Urinary bladder (tissue), 4 donors: ENCODE data around the gene SH3PXD2B. TPM values are rescaled to one million over a fixed set of nuclear protein-coding genes. Genes with fewer than 3 reads are reported as not detected.
A peak's percentile ranks its signal among the peaks of the same experiment; 100 is the strongest.
"Not testable (repeated sequence)": the region's sequence is repeated elsewhere in the genome, so short reads cannot be mapped to it uniquely, and the experiment has no call there.

Experiments used
- DNase-seq: peaks from one replicate; pipeline ENCODE4 v3.0.0-alpha.2; 2015; ENCODE audit errors: extremely low spot score
- H3K27ac ChIP-seq: one replicate; pipeline ENCODE4 v1.5.1; 2013; ENCODE audit warnings: low read depth, mild to moderate bottlenecking, moderate library complexity
- H3K36me3 ChIP-seq: one replicate; pipeline ENCODE4 v1.6.1; 2013; ENCODE audit warnings: mild to moderate bottlenecking, moderate library complexity; ENCODE audit not compliant: insufficient read depth
- H3K4me1 ChIP-seq: one replicate; pipeline ENCODE4 v1.6.1; 2013; ENCODE audit warnings: mild to moderate bottlenecking, moderate library complexity; ENCODE audit not compliant: insufficient read depth
- H3K4me3 ChIP-seq: one replicate; pipeline ENCODE4 v1.5.1; 2013; ENCODE audit warnings: low read depth, low read length
- WGBS: extraction: QIAGEN DNeasy Blood & Tissue Kit; methylation state at CpG from one replicate; pipeline ENCODE4 v1.1.7; 2013; 5-methylcytosine and 5-hydroxymethylcytosine counted together
- polyA plus RNA-seq: library from polyadenylated mRNA; stranded (reverse); fragments of 200-250 nt; gene quantifications from one replicate; pipeline ENCODE4 v1.2.3, GENCODE V29; 2013
- total RNA-seq: library from RNA; depleted of rRNA; stranded (reverse); fragments of >200 nt; gene quantifications from one replicate; pipeline ENCODE4 v1.2.3, GENCODE V29; 2014
- donor health status: healthy with polysubstance abuse.
- donor health status: healthy.

SH3PXD2B gene
- total and polyA plus RNA-seq, 2 donors, result 24.3 to 39.4 TPM

GRCh38 chr5:172479034-172479783, 24.9 kb upstream of the SH3PXD2B start:
- peak; percentile 87 for DNase-seq
- no peak overlapping the region for H3K4me3 ChIP-seq
- no peaks in the 10 kb centered on the region for H3K4me1 ChIP-seq
- H3K27ac ChIP-seq, result no peak overlapping the region
- no peaks in the 10 kb centered on the region for H3K36me3 ChIP-seq
- WGBS, result 47% methylated on average over 21 of the region's 21 CpGs

- H3K27ac ChIP-seq, H3K4me1 ChIP-seq, H3K4me3 ChIP-seq, DNase-seq, H3K36me3 ChIP-seq: not testable (repeated sequence)
- 48% methylated on average over 3 of the region's 3 CpGs for WGBS
Measured at GRCh38 chr5:172478695-172479033, 24.3 kb upstream of the SH3PXD2B start.

- Histone ChIP-seq H3K27ac (no peak overlapping the region), H3K4me1 (no peaks in the 10 kb centered on the region), H3K36me3 (no peaks in the 10 kb centered on the region), H3K4me3 (no peak overlapping the region)
- WGBS, result 76% methylated on average over 3 of the region's 3 CpGs
- no peak for DNase-seq
Measured at GRCh38 chr5:172478256-172478655, 23.9 kb upstream of the SH3PXD2B start.

DNA sequence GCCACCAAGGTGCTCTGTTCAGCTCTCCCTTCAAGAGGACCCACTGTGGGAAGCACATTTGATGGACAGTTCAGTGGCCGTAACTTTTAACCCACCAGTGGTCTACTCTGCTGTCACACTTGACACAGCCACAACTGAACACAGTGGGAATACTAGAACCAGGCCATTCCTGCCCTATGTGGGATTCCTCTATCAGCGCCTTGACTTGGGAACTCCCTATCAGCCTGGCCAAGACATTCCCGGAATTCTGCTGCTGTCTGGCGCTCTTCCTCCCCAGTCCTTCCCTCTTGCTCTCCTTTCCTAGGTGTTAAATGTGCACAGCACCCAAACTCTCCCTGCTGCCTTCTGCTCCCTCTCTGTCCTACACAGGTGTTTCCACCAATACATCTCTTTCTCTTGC, 23.1 kb upstream of the SH3PXD2B start:
- 48% methylated on average over 4 of the region's 4 CpGs for WGBS
- no peak for DNase-seq
- Histone ChIP-seq H3K27ac (no peak overlapping the region), H3K4me3 (no peak overlapping the region), H3K4me1 (no peaks in the 10 kb centered on the region), H3K36me3 (no peaks in the 10 kb centered on the region)

DNA sequence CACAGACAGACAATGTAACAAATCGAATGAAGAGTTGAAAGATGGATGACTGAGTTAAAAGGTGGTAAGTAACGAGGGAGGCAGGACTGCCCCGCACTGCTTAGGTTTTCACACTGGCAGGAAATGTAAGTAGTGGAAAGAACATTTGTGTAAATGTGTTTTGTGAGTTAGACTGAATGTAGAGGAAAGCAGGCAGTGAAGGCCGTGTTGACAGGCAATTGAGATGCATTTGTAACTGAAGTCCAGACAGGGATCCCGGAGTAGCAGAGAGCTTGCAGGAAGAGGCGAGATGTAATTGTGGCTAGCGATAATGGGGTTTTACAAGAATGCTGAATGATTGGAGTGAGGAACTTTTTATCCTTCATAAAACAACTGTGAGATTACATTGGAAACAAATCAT, 20.0 kb upstream of the SH3PXD2B start:
- Histone ChIP-seq H3K36me3 (no peaks in the 10 kb centered on the region), H3K4me1 (no peaks in the 10 kb centered on the region), H3K27ac (no peak overlapping the region), H3K4me3 (no peak overlapping the region)
- WGBS, result 82% methylated on average over 7 of the region's 7 CpGs
- no peak for DNase-seq

DNA sequence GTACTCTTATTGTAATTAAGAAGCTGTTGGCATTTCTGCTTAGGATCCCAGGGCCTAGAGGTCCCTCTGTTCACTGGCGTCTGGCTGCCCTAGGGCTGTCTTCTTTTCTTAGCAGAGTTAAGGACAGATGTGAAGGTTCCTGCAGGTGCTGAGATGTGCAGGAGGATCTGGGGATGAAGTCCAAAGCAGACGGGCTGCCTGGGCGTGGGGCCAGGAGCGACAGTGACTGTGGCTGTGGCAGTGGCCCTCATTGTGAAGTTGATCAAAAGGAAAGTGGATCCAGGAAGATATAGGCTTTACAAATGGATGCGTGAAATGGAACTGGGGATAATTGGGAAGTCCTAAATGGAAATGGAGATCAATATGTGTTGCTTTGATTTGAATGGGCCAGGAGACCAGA, 19.1 kb upstream of the SH3PXD2B start:
- no peaks in the 10 kb centered on the region for H3K36me3 ChIP-seq
- no peak overlapping the region for H3K4me3 ChIP-seq
- DNase-seq, result no peak
- WGBS, result 86% methylated on average over 5 of the region's 5 CpGs
- H3K27ac ChIP-seq, result no peak overlapping the region
- no peaks in the 10 kb centered on the region for H3K4me1 ChIP-seq

DNA sequence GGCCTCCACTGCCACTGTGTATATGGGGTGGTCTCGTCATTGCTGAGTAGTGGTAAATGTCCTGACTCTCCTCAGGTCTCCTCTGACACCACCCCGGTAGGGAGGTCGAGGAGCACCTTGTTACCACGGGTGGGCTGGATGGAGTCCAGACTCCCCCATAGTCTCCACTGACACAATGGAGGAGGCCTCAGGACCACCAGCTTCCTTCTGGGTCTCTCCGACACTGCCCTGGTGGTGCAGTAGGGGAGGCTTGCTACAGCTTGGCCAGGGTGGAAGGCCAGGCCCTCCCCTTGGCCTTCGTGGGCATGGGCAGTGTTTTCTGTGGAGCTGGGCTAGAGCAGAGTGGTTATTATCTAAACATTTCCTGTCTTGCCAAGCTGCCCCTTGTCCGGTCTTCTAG, 15.4 kb upstream of the SH3PXD2B start:
- H3K36me3 ChIP-seq, result no peaks in the 10 kb centered on the region
- WGBS, result 83% methylated on average over 7 of the region's 7 CpGs
- no peak for DNase-seq
- no peaks in the 10 kb centered on the region for H3K4me1 ChIP-seq
- no peak overlapping the region for H3K27ac ChIP-seq
- no peak overlapping the region for H3K4me3 ChIP-seq

DNA sequence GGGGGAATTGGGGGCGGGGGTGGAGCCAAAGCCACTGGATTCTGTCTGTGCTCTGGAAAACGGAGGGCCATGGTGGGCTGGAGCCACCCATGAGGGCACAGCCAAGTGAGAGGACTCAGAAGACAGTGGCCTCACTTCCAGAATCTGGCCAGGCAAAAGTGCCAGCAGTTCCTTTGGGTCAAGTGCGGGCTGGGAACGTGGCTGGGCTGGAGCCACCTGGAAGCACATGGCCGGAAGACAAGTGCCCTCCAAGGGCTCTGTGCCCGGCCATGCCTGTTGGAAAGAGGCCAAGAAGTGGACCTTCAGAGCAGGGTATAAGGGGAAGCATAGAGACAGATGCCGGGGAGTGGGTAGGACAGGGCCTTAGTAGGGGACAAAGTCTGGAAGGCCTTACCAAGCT, 11.7 kb upstream of the SH3PXD2B start:
- no peak for DNase-seq
- no peak overlapping the region for H3K27ac ChIP-seq
- no peak overlapping the region for H3K4me3 ChIP-seq
- H3K4me1 ChIP-seq, result no peaks in the 10 kb centered on the region
- H3K36me3 ChIP-seq, result no peaks in the 10 kb centered on the region
- 88% methylated on average over 7 of the region's 7 CpGs for WGBS

DNA sequence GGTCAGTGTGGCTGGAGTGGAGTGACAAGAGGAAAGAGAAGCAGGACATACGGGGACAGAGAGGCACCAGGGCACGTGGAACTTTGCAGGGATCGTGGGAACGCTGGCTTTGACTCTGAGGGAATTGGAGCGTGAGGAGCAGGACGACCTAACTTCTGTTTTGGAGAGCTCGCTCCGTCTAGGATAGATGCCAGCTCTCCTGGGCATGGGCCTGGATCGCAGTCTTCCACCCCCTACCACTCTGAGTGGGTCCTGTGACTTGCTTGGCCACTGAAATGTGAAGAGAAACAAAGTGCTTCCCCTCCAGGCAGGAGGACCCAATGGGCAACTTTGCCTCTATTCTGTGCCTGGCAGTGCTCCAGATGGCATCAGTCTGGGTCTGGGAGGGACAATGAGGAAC, 8.7 kb upstream of the SH3PXD2B start:
- no peaks in the 10 kb centered on the region for H3K36me3 ChIP-seq
- 92% methylated on average over 9 of the region's 9 CpGs for WGBS
- DNase-seq, result no peak

DNA sequence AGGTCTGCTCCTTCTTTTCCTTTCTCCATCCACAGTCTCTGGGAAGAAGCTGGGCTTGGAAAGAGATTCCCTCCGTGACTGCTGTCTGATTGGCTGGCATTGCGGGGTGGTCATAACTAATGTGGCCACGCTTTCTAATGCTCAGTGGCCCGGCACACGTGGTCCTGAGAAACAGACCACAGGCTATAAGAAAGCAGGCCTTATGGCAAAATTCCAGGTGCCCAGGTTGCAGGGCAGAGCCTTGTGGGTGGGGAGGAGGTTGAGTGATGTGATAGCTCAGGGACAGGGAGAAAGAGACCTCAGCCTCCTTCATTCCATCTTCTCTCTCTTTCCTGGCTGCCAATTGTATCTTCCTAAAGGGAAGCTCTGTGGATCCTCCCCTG, 5.4 kb upstream of the SH3PXD2B start:
- 88% methylated on average over 5 of the region's 5 CpGs for WGBS
- no peak overlapping the region for H3K27ac ChIP-seq
- H3K36me3 ChIP-seq, result no peaks in the 10 kb centered on the region
- DNase-seq, result no peak
- H3K4me1 ChIP-seq, result no peaks in the 10 kb centered on the region
- H3K4me3 ChIP-seq, result no peak overlapping the region

More for the DNA sequence above, 8.7 kb upstream of the SH3PXD2B start:
- no peak overlapping the region for H3K4me3 ChIP-seq
- H3K4me1 ChIP-seq, result no peaks in the 10 kb centered on the region
- no peak overlapping the region for H3K27ac ChIP-seq

DNA sequence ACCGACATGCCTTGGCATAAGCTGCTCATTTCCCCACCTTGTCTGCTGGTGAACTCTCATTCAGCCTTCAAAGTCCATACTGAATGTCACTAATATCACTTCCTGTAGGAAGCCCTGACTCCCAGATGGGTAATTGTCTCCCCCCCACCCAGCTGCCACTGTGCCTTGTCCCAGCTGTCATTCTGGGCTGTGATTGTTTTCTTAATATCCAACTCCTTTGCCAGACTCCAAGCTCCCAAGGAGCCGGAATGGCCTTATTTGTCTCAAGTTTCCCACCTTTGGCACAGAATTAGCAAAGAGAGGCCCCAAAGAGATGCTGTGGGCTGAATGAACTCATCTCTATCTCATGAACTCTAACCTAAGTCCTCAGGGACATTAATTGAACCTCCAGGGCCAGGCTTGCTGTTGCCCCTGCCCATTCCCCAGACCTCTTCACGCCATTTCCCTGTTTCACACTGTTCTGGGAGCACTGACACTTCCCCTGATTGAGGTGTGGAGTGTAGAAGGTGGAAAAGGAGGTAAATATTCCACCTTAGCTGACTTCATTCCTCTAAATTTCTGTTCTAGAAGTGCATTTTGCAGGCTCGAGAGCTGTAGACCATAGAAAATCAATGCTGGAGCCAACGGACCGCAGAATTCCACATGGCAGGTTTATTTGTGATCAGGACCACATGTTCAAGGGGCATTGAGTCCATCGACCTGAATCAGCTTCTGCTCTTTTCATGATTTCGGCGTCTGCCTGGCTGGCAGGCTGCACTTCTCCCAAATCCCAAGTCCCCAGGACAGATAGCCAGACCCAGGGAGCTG, 4.9 kb upstream of the SH3PXD2B start:
- Histone ChIP-seq H3K27ac (no peak overlapping the region), H3K4me3 (no peak overlapping the region), H3K4me1 (no peaks in the 10 kb centered on the region), H3K36me3 (no peaks in the 10 kb centered on the region)
- WGBS, result 70% methylated on average over 9 of the region's 9 CpGs
- DNase-seq, result no peak

DNA sequence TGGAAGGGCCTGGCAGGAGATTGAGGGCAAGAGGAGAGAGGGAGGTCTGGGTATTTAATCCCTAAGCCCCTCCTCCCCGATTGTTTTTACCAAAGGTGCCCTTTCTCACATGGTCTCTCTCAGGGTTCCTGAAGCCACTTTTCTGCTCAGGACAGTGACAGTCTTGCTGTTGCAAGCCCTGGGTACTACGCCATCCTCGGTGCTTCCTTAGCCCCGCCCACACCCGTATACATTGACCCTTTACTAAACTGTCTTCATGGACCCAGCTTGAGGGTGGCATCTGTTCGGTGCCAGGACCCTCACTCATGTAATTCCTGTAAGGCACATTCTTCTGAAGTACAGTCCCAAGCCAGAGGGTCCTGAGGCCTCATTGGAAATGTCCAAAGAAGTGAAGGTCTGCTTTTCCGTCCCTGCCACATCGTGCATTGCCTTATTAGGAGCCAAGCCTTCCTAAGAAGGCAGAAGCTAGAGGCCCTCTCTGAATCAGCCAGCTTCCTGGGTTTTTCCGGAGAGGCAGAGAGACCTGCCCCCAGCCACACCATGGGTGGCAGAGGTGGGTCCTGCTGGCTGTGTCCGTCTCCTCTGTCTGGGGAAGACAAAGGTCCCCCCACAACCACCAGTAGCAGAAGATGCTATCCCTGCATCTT, 1.9 kb upstream of the SH3PXD2B start:
- Histone ChIP-seq H3K4me3 (no peak overlapping the region), H3K27ac (no peak overlapping the region), H3K36me3 (no peaks in the 10 kb centered on the region), H3K4me1 (no peaks in the 10 kb centered on the region)
- DNase-seq, result no peak
- WGBS, result 57% methylated on average over 10 of the region's 10 CpGs

- WGBS, result 30% methylated on average over 13 of the region's 13 CpGs
- H3K36me3 ChIP-seq, result no peaks in the 10 kb centered on the region
- no peak overlapping the region for H3K27ac ChIP-seq
- H3K4me3 ChIP-seq, result no peak overlapping the region
- no peaks in the 10 kb centered on the region for H3K4me1 ChIP-seq
- DNase-seq, result no peak
Measured at GRCh38 chr5:172455511-172456061, 1.3 kb upstream of the SH3PXD2B start.

DNA sequence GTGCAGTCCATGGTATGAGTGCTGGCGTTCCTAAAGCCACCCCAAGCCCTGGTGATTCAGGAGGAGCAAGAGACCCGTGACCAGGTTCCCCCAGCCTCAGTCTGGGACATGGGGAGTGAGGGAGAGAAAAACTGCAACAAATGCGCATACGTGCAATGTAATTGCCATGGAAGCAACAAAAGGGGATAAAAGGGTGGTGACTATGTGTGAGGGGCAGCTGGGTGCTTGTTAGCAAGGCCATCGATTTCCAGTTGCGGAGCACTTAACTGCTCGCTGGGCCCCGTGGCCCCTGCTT, 709 bp upstream of the SH3PXD2B start:
- H3K27ac ChIP-seq, result no peak overlapping the region
- H3K4me3 ChIP-seq, result peak overlapping the region; percentile 83
- no peaks in the 10 kb centered on the region for H3K36me3 ChIP-seq
- DNase-seq, result no peak
- H3K4me1 ChIP-seq, result no peaks in the 10 kb centered on the region
- 65% methylated on average over 8 of the region's 8 CpGs for WGBS
